Vagina (tissue), 2 donors: ENCODE data around the gene GNAQ. TPM values are rescaled to one million over a fixed set of nuclear protein-coding genes. Genes with fewer than 3 reads are reported as not detected.
A peak's percentile ranks its signal among the peaks of the same experiment; 100 is the strongest.

Source experiments
- DNase-seq, 2 donors: peaks; one replicate each; pipeline ENCODE4 v3.0.0-alpha.2; 2017; ENCODE audit errors: extremely low spot score in 2 of 2
- H3K27ac ChIP-seq: fragments of 200-600 bp; sonication (generic); one replicate; pipeline ENCODE4 v1.5.1; 2019
- H3K27me3 ChIP-seq: fragments of 200-600 bp; sonication (generic); one replicate; pipeline ENCODE4 v1.5.1; 2019
- H3K36me3 ChIP-seq, 2 donors: fragments of 200-600 bp; sonication (generic); one replicate each; pipeline ENCODE4 v1.5.1; 2017 to 2019
- H3K4me1 ChIP-seq: fragments of 200-600 bp; sonication (generic); one replicate; pipeline ENCODE4 v1.5.1; 2019
- H3K4me3 ChIP-seq, 2 donors: fragments of 200-600 bp; sonication (generic); 1 replicate in 1 of 2; 2 replicates in 1 of 2; pipeline ENCODE4 v1.5.1; 2016 to 2019
- H3K9me3 ChIP-seq: fragments of 200-600 bp; sonication (generic); one replicate; pipeline ENCODE4 v1.5.1; 2019
- CTCF ChIP-seq, 3 experiments: fragments of 450-650 bp in 2 of 3; fragments of 200-600 bp in 1 of 3; sonication (generic) in 1 of 3; IDR thresholded peaks; one replicate each; pipeline ENCODE4 v1.5.1; 2017 to 2019; ENCODE audit warnings: antibody characterized with exemption in 3 of 3, mild to moderate bottlenecking in 2 of 3, moderate library complexity in 2 of 3
- POLR2A ChIP-seq, 2 donors: fragments of 450-650 bp; IDR thresholded peaks; one replicate each; pipeline ENCODE4 v1.6.1; 2017; ENCODE audit warnings: antibody characterized with exemption in 2 of 2, mild to moderate bottlenecking in 2 of 2, moderate library complexity in 2 of 2
- POLR2AphosphoS5 ChIP-seq, 2 donors: sonication (generic); formaldehyde crosslinking; IDR thresholded peaks; one replicate each; pipeline ENCODE4 v1.9.0; 2017; ENCODE audit warnings: antibody characterized with exemption in 2 of 2, mild to moderate bottlenecking in 2 of 2, low read depth in 1 of 2; ENCODE audit not compliant: insufficient read depth in 1 of 2
- intact Hi-C: fragments of 100-400 bp; cut with DNase I; formaldehyde crosslinking; loops from one replicate; pipeline ENCODE4 v1.15.1; 2023
- total RNA-seq: library from RNA; depleted of rRNA; stranded (reverse); fragments of >200 nt; gene quantifications from one replicate; pipeline ENCODE4 v1.2.3, GENCODE V29; 2016

GNAQ gene
- total RNA-seq, 1 donor from 2014 or later, result 31.9 TPM

- no peak for TF ChIP-seq POLR2AphosphoS5 (IDR thresholded peaks at IDR 0.05; ENCODE audit: insufficient read depth in 1 of 2, low read depth in 1 of 2)
- TF ChIP-seq CTCF (IDR thresholded peaks at IDR 0.05), result no peak
- TF ChIP-seq POLR2A (IDR thresholded peaks at IDR 0.05), result no peak
- no peak overlapping the region for H3K4me3 ChIP-seq
- no peaks in the 10 kb centered on the region for H3K9me3 ChIP-seq
- H3K27me3 ChIP-seq, result no peaks in the 10 kb centered on the region
- intact Hi-C loops, result no loop called here
- no peak for DNase-seq
- peaks cover 34% of the 10 kb centered on the region for H3K4me1 ChIP-seq
- no peak overlapping the region for H3K27ac ChIP-seq
- H3K36me3 ChIP-seq, result no peaks in the 10 kb centered on the region
These were observed 352.5 kb downstream of the GNAQ start for GRCh38 chr9:77679088-77679487.

- no peak for DNase-seq
These were observed 353.6 kb downstream of the GNAQ start for GRCh38 chr9:77677957-77678535.

GRCh38 chr9:77677397-77677796, 354.2 kb downstream of the GNAQ start:
- no peaks in the 10 kb centered on the region for H3K9me3 ChIP-seq
- H3K27ac ChIP-seq, result no peak overlapping the region
- peaks cover 34% of the 10 kb centered on the region for H3K4me1 ChIP-seq
- DNase-seq, result no peak
- H3K4me3 ChIP-seq, result no peak overlapping the region
- no peaks in the 10 kb centered on the region for H3K36me3 ChIP-seq
- intact Hi-C loops, result no loop called here
- no peaks in the 10 kb centered on the region for H3K27me3 ChIP-seq
- TF ChIP-seq POLR2A (IDR thresholded peaks at IDR 0.05) (no peak), POLR2AphosphoS5 (IDR thresholded peaks at IDR 0.05; ENCODE audit: insufficient read depth in 1 of 2, low read depth in 1 of 2) (no peak), CTCF (IDR thresholded peaks at IDR 0.05) (no peak)

More at GRCh38 chr9:77677957-77678535, 353.6 kb downstream of the GNAQ start:
- intact Hi-C loops, result no loop called here
- no peaks in the 10 kb centered on the region for H3K9me3 ChIP-seq
- H3K27ac ChIP-seq, result no peak overlapping the region
- H3K36me3 ChIP-seq, result no peaks in the 10 kb centered on the region
- H3K27me3 ChIP-seq, result no peaks in the 10 kb centered on the region
- TF ChIP-seq POLR2A (IDR thresholded peaks at IDR 0.05) (no peak), POLR2AphosphoS5 (IDR thresholded peaks at IDR 0.05; ENCODE audit: insufficient read depth in 1 of 2, low read depth in 1 of 2) (peak in 1 of 2 donors; percentile 34)
- H3K4me3 ChIP-seq, result no peak overlapping the region
- peaks cover 34% of the 10 kb centered on the region for H3K4me1 ChIP-seq

- Histone ChIP-seq H3K4me3 (no peak overlapping the region), H3K27ac (no peak overlapping the region), H3K36me3 (no peaks in the 10 kb centered on the region), H3K27me3 (no peaks in the 10 kb centered on the region), H3K9me3 (no peaks in the 10 kb centered on the region), H3K4me1 (peaks cover 24% of the 10 kb centered on the region)
- no peak for DNase-seq
- intact Hi-C loops, result no loop called here
- TF ChIP-seq CTCF (IDR thresholded peaks at IDR 0.05) (no peak), POLR2AphosphoS5 (IDR thresholded peaks at IDR 0.05; ENCODE audit: insufficient read depth in 1 of 2, low read depth in 1 of 2) (no peak), POLR2A (IDR thresholded peaks at IDR 0.05) (no peak)
These were observed 357.4 kb downstream of the GNAQ start for GRCh38 chr9:77673941-77674791.

GRCh38 chr9:77672183-77672582, 359.4 kb downstream of the GNAQ start:
- H3K4me1 ChIP-seq, result peaks cover 4% of the 10 kb centered on the region
- H3K9me3 ChIP-seq, result no peaks in the 10 kb centered on the region
- no peaks in the 10 kb centered on the region for H3K36me3 ChIP-seq
- intact Hi-C loops, result no loop called here
- H3K27me3 ChIP-seq, result no peaks in the 10 kb centered on the region
- no peak overlapping the region for H3K27ac ChIP-seq
- no peak for DNase-seq
- TF ChIP-seq CTCF (IDR thresholded peaks at IDR 0.05) (no peak), POLR2AphosphoS5 (IDR thresholded peaks at IDR 0.05; ENCODE audit: insufficient read depth in 1 of 2, low read depth in 1 of 2) (no peak), POLR2A (IDR thresholded peaks at IDR 0.05) (no peak)
- no peak overlapping the region for H3K4me3 ChIP-seq
